WTC11 (cell line): Measurements from ENCODE around the gene LUC7L.
"Not testable (repeated sequence)": the region's sequence is repeated elsewhere in the genome, so short reads cannot be mapped to it uniquely, and the experiment has no call there.

ENCODE experiments used
- TEAD1 ChIP-seq: sonication (generic); formaldehyde crosslinking; IDR thresholded peaks from 2 replicates; pipeline ENCODE4 v1.8.0; 2022; ENCODE audit warnings: mild to moderate bottlenecking, missing genetic modification reagents
- TF ChIP-seq, protein P1 (sequence below): fragments of 200-600 bp; IDR thresholded peaks from 2 replicates; pipeline ENCODE4 v1.8.0; 2022; ENCODE audit warnings: antibody characterized with exemption

- TF ChIP-seq, protein P1, sequence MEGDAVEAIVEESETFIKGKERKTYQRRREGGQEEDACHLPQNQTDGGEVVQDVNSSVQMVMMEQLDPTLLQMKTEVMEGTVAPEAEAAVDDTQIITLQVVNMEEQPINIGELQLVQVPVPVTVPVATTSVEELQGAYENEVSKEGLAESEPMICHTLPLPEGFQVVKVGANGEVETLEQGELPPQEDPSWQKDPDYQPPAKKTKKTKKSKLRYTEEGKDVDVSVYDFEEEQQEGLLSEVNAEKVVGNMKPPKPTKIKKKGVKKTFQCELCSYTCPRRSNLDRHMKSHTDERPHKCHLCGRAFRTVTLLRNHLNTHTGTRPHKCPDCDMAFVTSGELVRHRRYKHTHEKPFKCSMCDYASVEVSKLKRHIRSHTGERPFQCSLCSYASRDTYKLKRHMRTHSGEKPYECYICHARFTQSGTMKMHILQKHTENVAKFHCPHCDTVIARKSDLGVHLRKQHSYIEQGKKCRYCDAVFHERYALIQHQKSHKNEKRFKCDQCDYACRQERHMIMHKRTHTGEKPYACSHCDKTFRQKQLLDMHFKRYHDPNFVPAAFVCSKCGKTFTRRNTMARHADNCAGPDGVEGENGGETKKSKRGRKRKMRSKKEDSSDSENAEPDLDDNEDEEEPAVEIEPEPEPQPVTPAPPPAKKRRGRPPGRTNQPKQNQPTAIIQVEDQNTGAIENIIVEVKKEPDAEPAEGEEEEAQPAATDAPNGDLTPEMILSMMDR, result not testable (repeated sequence)
- not testable (repeated sequence) for TF ChIP-seq TEAD1 (CRISPR knock-in tag)
Measured at GRCh38 chr16:258091-258490, 28.8 kb upstream of the LUC7L start.
